IPS-NIHi7 (cell line): ENCODE data around the gene ST3GAL3.
A peak's percentile ranks its signal among the peaks of the same experiment; 100 is the strongest.
"Not testable (repeated sequence)": the region's sequence is repeated elsewhere in the genome, so short reads cannot be mapped to it uniquely, and the experiment has no call there.

Experiments used
- DNase-seq: peaks from one replicate; pipeline ENCODE4 v3.0.0; 2012; ENCODE audit warnings: mixed read lengths; ENCODE audit errors: extremely low spot score

ST3GAL3 gene

GRCh38 chr1:43703836-43704235 lies 3.5 kb upstream of the ST3GAL3 start:
- DNase-seq, result no peak

- DNase-seq, result no peak
These were observed 2.5 kb upstream of the ST3GAL3 start for GRCh38 chr1:43704838-43705237.

- DNase-seq, result no peak
These were observed 2.0 kb upstream of the ST3GAL3 start for GRCh38 chr1:43705334-43705733.

- no peak for DNase-seq
These were observed 1.2 kb upstream of the ST3GAL3 start for GRCh38 chr1:43705982-43706597.

- DNase-seq, result peak; percentile 69
These were observed 642 bp upstream of the ST3GAL3 start for GRCh38 chr1:43706598-43707189.

- DNase-seq, result no peak
These were observed 670 bp downstream of the ST3GAL3 start for GRCh38 chr1:43708002-43708410.

- DNase-seq, result no peak
These were observed 3.7 kb downstream of the ST3GAL3 start for GRCh38 chr1:43711049-43711448.

- DNase-seq, result no peak
These were observed 4.4 kb downstream of the ST3GAL3 start for GRCh38 chr1:43711524-43712386.

GRCh38 chr1:43716559-43717281 lies 9.4 kb downstream of the ST3GAL3 start:
- DNase-seq, result no peak

- no peak for DNase-seq
These were observed 11.7 kb downstream of the ST3GAL3 start for GRCh38 chr1:43719063-43719462.

GRCh38 chr1:43719670-43720419 lies 12.5 kb downstream of the ST3GAL3 start:
- DNase-seq, result not testable (repeated sequence)

- no peak for DNase-seq
These were observed 15.5 kb downstream of the ST3GAL3 start for GRCh38 chr1:43722810-43723209.

GRCh38 chr1:43729816-43730463 lies 22.6 kb downstream of the ST3GAL3 start:
- DNase-seq, result no peak

GRCh38 chr1:43731867-43732531 lies 24.7 kb downstream of the ST3GAL3 start:
- no peak for DNase-seq

- DNase-seq, result no peak
These were observed 29.5 kb downstream of the ST3GAL3 start for GRCh38 chr1:43736819-43737218.

- no peak for DNase-seq
These were observed 34.7 kb downstream of the ST3GAL3 start for GRCh38 chr1:43742026-43742425.

- no peak for DNase-seq
These were observed 35.9 kb downstream of the ST3GAL3 start for GRCh38 chr1:43743206-43743605.

GRCh38 chr1:43747736-43748135 lies 40.4 kb downstream of the ST3GAL3 start:
- DNase-seq, result no peak

- DNase-seq, result no peak
These were observed 42.7 kb downstream of the ST3GAL3 start for GRCh38 chr1:43750083-43750482.

GRCh38 chr1:43753422-43753821 lies 46.1 kb downstream of the ST3GAL3 start:
- DNase-seq, result no peak
